IPS-20b (cell line): ENCODE measurements around the gene SLC25A13.

Experiments
- H3K27ac ChIP-seq: one replicate; pipeline ENCODE4 v1.5.1; 2013; ENCODE audit warnings: low read length
- H3K27me3 ChIP-seq: 2 replicates; pipeline ENCODE4 v1.6.1; 2013; ENCODE audit warnings: mild to moderate bottlenecking, low read length, inconsistent platforms; ENCODE audit not compliant: insufficient read depth
- H3K36me3 ChIP-seq: 2 replicates; pipeline ENCODE4 v1.6.1; 2013; ENCODE audit warnings: low read depth, mild to moderate bottlenecking, inconsistent platforms, low read length, moderate library complexity; ENCODE audit not compliant: insufficient read depth
- H3K4me1 ChIP-seq: 2 replicates; pipeline ENCODE4 v1.6.1; 2013; ENCODE audit warnings: mild to moderate bottlenecking, control low read depth, inconsistent platforms, low read length, moderate library complexity; ENCODE audit not compliant: insufficient read depth
- H3K4me3 ChIP-seq: 2 replicates; pipeline ENCODE4 v1.5.1; 2013; ENCODE audit warnings: mild to moderate bottlenecking, low read length, inconsistent platforms
- H3K9ac ChIP-seq: 2 replicates; pipeline ENCODE4 v1.6.1; 2013; ENCODE audit warnings: low read depth, mild to moderate bottlenecking, inconsistent platforms, low read length, moderate library complexity
- H3K9me3 ChIP-seq: 2 replicates; pipeline ENCODE4 v1.6.1; 2013; ENCODE audit warnings: mild to moderate bottlenecking, low read depth, low read length, inconsistent platforms; ENCODE audit not compliant: insufficient read depth

The SLC25A13 gene

DNA sequence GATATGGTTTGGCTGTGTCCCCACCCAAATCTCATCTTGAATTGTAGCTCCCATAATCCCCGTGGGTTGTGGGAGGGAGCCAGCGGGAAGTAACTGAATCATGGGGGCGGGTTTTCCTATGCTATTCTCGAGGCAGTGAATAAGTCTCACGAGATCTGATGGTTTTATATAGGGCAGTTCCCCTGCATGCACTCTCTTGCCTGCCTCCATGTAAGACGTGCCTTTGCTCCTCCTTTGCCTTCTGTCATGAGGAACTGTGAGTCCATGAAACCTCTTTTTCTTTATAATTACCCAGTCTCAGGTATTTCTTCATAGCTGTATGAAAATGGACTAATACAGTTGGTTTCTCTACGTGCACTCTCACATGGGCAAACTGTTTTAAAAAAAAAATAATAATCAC, 207.7 kb downstream of the SLC25A13 start:
- H3K4me1 ChIP-seq, result peaks cover 3% of the 10 kb centered on the region; the same call in 1 of the 2 replicates
- no peak overlapping the region for H3K4me3 ChIP-seq
- H3K27ac ChIP-seq, result no peak overlapping the region
- no peaks in the 10 kb centered on the region for H3K36me3 ChIP-seq
- H3K9me3 ChIP-seq, result no peaks in the 10 kb centered on the region
- H3K27me3 ChIP-seq, result no peaks in the 10 kb centered on the region
- no peak overlapping the region for H3K9ac ChIP-seq

GRCh38 chr7:96111405-96111804, 210.5 kb downstream of the SLC25A13 start:
- no peak overlapping the region for H3K27ac ChIP-seq
- no peak overlapping the region for H3K9ac ChIP-seq
- H3K27me3 ChIP-seq, result no peaks in the 10 kb centered on the region
- H3K36me3 ChIP-seq, result no peaks in the 10 kb centered on the region
- H3K4me3 ChIP-seq, result no peak overlapping the region
- H3K9me3 ChIP-seq, result no peaks in the 10 kb centered on the region
- H3K4me1 ChIP-seq, result no peaks in the 10 kb centered on the region

- Histone ChIP-seq H3K36me3 (no peaks in the 10 kb centered on the region), H3K9me3 (no peaks in the 10 kb centered on the region), H3K27me3 (no peaks in the 10 kb centered on the region), H3K9ac (no peak overlapping the region), H3K27ac (no peak overlapping the region), H3K4me3 (no peak overlapping the region), H3K4me1 (no peaks in the 10 kb centered on the region)
These were observed 216.9 kb downstream of the SLC25A13 start for GRCh38 chr7:96104984-96105383.

DNA sequence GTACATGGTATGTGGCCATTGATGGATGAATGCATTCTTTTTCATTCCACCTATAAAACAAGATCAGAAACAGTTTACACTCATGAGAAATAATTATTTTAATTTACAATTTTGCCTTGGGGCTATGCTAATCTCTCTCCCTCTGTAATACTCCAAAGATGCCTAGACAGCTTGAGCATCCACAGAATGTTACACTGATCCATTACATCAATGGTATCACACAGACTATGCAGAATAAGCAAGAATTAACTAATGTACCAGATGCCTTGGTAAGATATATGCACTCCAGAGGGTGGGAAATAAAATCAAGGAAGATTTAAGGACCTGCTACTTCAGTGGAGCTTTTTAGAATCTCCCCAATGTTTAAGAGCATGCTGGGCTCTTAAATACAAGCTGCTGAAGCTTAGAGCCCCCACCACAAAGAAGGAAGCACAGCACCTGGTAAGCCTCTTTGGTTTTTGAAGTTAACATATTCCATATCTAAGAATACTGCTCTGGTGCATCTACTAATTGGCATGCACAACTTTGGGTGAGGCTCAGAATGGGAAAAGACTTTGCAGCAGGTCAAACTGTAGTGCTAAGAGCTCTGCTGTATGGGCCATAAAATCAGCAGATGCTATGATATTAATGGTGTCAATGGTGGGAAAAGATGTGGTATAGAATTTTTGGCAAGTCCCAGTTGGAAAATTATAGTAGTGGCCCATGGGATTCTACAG, 219.6 kb downstream of the SLC25A13 start:
- H3K27me3 ChIP-seq, result no peaks in the 10 kb centered on the region
- no peaks in the 10 kb centered on the region for H3K36me3 ChIP-seq
- no peaks in the 10 kb centered on the region for H3K4me1 ChIP-seq
- no peaks in the 10 kb centered on the region for H3K9me3 ChIP-seq
- H3K9ac ChIP-seq, result no peak overlapping the region
- no peak overlapping the region for H3K27ac ChIP-seq
- H3K4me3 ChIP-seq, result no peak overlapping the region

DNA sequence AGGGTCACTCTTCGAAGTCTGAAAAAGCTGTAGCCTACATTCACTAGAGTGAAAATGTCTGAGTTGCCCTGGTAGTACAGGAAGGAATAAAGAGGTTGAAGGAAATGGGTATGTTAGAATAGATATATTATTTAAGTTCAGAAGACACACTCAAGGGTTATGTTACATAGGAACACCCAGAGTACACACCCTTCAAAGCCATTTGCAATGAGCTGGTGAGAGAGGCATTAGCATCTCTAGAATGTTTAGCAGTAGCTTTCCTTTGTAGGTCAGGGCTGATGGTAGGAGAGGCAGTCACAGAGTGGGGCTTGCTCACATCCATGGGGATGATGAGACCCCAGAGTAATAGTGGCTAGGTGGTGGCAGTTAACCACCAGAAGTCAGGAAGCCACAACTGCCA, 221.2 kb downstream of the SLC25A13 start:
- H3K4me3 ChIP-seq, result no peak overlapping the region
- H3K36me3 ChIP-seq, result no peaks in the 10 kb centered on the region
- H3K9ac ChIP-seq, result no peak overlapping the region
- no peak overlapping the region for H3K27ac ChIP-seq
- H3K4me1 ChIP-seq, result no peaks in the 10 kb centered on the region
- no peaks in the 10 kb centered on the region for H3K27me3 ChIP-seq
- no peaks in the 10 kb centered on the region for H3K9me3 ChIP-seq

- Histone ChIP-seq H3K9me3 (no peaks in the 10 kb centered on the region), H3K9ac (no peak overlapping the region), H3K36me3 (no peaks in the 10 kb centered on the region), H3K4me3 (no peak overlapping the region), H3K27me3 (no peaks in the 10 kb centered on the region), H3K4me1 (no peaks in the 10 kb centered on the region), H3K27ac (no peak overlapping the region)
These were observed 224.1 kb downstream of the SLC25A13 start for GRCh38 chr7:96097835-96098234.

DNA sequence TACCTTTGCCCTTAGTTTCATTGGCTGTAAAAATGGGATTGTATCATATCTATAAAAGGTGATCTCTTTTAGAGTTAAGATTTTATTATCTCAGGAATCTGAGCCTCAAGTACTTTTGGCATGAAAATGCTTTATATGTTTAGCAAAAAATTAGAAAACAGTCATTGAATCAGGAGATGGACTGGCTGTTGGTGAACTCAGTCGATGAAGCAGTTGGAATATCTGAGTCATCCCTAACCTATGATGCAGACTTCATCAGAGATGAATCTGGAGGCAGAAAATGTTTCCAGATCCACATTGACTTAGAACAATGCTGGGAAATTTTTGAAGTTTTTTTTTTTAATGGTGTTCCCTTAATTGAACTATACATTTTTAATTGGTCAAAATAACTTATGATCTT, 228.5 kb downstream of the SLC25A13 start:
- H3K9ac ChIP-seq, result no peak overlapping the region
- no peaks in the 10 kb centered on the region for H3K36me3 ChIP-seq
- no peaks in the 10 kb centered on the region for H3K9me3 ChIP-seq

DNA sequence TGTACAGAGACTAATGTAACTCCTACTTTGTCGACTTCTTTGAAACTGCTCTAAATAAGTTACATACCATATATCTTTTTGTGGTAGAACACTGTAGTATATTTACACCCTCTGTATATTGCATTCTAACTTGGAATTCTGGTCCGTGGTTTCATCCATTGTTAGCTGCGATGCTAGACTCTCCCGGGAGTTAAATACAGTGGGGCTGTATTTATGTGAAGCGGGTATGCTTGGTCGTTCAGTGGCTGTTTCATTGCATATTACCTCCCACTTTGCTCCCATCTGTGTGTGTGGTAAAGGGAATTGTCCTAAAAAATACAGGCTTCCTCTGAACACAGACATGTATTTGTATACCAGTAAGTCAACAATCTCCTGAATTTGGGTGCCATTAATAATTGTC, 231.1 kb downstream of the SLC25A13 start:
- no peaks in the 10 kb centered on the region for H3K9me3 ChIP-seq
- H3K9ac ChIP-seq, result no peak overlapping the region
- no peaks in the 10 kb centered on the region for H3K4me1 ChIP-seq
- H3K27me3 ChIP-seq, result no peaks in the 10 kb centered on the region
- no peaks in the 10 kb centered on the region for H3K36me3 ChIP-seq
- H3K4me3 ChIP-seq, result no peak overlapping the region
- H3K27ac ChIP-seq, result no peak overlapping the region

More for the DNA sequence above, 228.5 kb downstream of the SLC25A13 start:
- Histone ChIP-seq H3K27me3 (no peaks in the 10 kb centered on the region), H3K4me3 (no peak overlapping the region), H3K4me1 (no peaks in the 10 kb centered on the region), H3K27ac (no peak overlapping the region)

DNA sequence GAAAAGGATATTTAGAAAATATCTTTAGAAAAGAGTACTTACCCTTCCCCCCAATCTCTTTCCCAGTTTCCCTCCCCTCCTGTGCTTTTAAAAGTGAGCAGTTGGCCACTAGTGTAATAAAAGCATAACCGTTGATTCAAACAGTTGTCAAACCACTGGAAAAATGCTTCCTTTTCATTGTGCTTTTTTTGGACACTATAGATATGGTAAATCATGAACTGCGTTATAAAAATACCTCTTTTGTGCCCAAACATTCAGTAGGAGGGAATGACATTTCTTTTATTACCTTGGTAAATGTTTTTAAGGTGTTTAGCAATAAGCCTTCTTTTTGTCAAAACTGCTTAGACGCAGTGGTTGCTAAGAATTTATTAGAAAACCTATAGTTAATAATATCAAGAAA, 232.4 kb downstream of the SLC25A13 start:
- Histone ChIP-seq H3K9ac (no peak overlapping the region), H3K4me3 (no peak overlapping the region), H3K9me3 (no peaks in the 10 kb centered on the region), H3K4me1 (no peaks in the 10 kb centered on the region), H3K27ac (no peak overlapping the region), H3K36me3 (no peaks in the 10 kb centered on the region), H3K27me3 (no peaks in the 10 kb centered on the region)

GRCh38 chr7:96088579-96088978, 233.3 kb downstream of the SLC25A13 start:
- H3K4me3 ChIP-seq, result no peak overlapping the region
- H3K27ac ChIP-seq, result no peak overlapping the region
- H3K9me3 ChIP-seq, result no peaks in the 10 kb centered on the region
- H3K9ac ChIP-seq, result no peak overlapping the region
- H3K27me3 ChIP-seq, result no peaks in the 10 kb centered on the region
- H3K36me3 ChIP-seq, result no peaks in the 10 kb centered on the region
- H3K4me1 ChIP-seq, result no peaks in the 10 kb centered on the region

DNA sequence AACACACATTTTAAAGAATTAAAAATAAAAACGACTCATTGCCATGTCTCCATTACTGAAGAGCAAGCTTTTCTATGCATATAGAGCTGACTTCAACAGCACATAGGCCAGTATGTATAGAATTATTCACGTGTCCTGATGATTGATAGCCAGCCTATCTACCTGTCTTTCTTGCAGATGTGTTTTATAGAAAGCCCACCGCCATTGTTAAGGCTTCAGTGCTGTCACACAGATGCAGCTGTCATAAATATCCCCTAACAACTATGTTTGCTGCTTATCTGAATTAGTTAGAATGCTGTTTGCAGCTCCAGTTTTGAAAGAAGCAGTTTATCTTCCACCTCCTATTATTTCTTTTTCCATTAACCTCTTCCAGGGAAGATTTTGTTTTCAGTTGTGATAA, 235.9 kb downstream of the SLC25A13 start:
- Histone ChIP-seq H3K27me3 (no peaks in the 10 kb centered on the region), H3K9me3 (no peaks in the 10 kb centered on the region), H3K4me3 (no peak overlapping the region), H3K36me3 (no peaks in the 10 kb centered on the region), H3K4me1 (no peaks in the 10 kb centered on the region), H3K9ac (no peak overlapping the region), H3K27ac (no peak overlapping the region)

GRCh38 chr7:96084881-96085553, 236.9 kb downstream of the SLC25A13 start:
- no peak overlapping the region for H3K27ac ChIP-seq
- H3K4me1 ChIP-seq, result no peaks in the 10 kb centered on the region
- H3K9ac ChIP-seq, result no peak overlapping the region
- no peak overlapping the region for H3K4me3 ChIP-seq
- H3K27me3 ChIP-seq, result no peaks in the 10 kb centered on the region
- H3K9me3 ChIP-seq, result no peaks in the 10 kb centered on the region
- no peaks in the 10 kb centered on the region for H3K36me3 ChIP-seq
